Mucosa of gallbladder (tissue), 1 donor: ENCODE data around the gene LMAN1. TPM values are rescaled to one million over a fixed set of nuclear protein-coding genes. Genes with fewer than 3 reads are reported as not detected.

Experiments
- DNase-seq: peaks from one replicate; pipeline ENCODE4 v3.0.0-alpha.2; 2020; ENCODE audit warnings: low spot score
- total RNA-seq: library from RNA; stranded (reverse); gene quantifications from one replicate; pipeline ENCODE4 v1.2.1, GENCODE V29; 2021
- donor health status: DM: no; HTN: no; CAD: no.

LMAN1 gene
- total RNA-seq, 1 donor from 2014 or later, result 63.6 TPM

GRCh38 chr18:59303656-59304195 is 55.3 kb downstream of the LMAN1 start:
- DNase-seq, result no peak

- no peak for DNase-seq
Observed at GRCh38 chr18:59303006-59303405, 56.1 kb downstream of the LMAN1 start.

- DNase-seq, result no peak
Observed at GRCh38 chr18:59301929-59302328, 57.1 kb downstream of the LMAN1 start.

GRCh38 chr18:59300676-59301285 is 58.3 kb downstream of the LMAN1 start:
- DNase-seq, result no peak

- no peak for DNase-seq
Observed at GRCh38 chr18:59298871-59299270, 60.2 kb downstream of the LMAN1 start.

GRCh38 chr18:59293317-59293716 is 65.7 kb downstream of the LMAN1 start:
- DNase-seq, result no peak

GRCh38 chr18:59286341-59286740 is 72.7 kb downstream of the LMAN1 start:
- no peak for DNase-seq

- DNase-seq, result no peak
Observed at GRCh38 chr18:59282341-59282740, 76.7 kb downstream of the LMAN1 start.

- DNase-seq, result no peak
Observed at GRCh38 chr18:59279722-59280121, 79.3 kb downstream of the LMAN1 start.

- DNase-seq, result no peak
Observed at GRCh38 chr18:59279193-59279592, 79.9 kb downstream of the LMAN1 start.

GRCh38 chr18:59278793-59279192 is 80.3 kb downstream of the LMAN1 start:
- DNase-seq, result no peak

Other genes with a start within 250 kb of the LMAN1 start
- gene SEC11C, start 219.4 kb downstream of the LMAN1 start, total RNA-seq, result 58.7 TPM
- not detected for gene GRP, start 139.1 kb downstream of the LMAN1 start, total RNA-seq
- not detected for gene RAX, start 85.8 kb downstream of the LMAN1 start, total RNA-seq
- gene CPLX4, start 40.6 kb downstream of the LMAN1 start, total RNA-seq, result not detected